HEK293T (cell line): ENCODE data around the gene PIK3R3.

Experiments
- ELF4 ChIP-seq: fragments of 450-650 bp; IDR thresholded peaks from 2 replicates; pipeline ENCODE4 v1.6.1; 2017; ENCODE audit warnings: antibody characterized with exemption
- ZNF384 ChIP-seq: fragments of 450-650 bp; IDR thresholded peaks from 2 replicates; pipeline ENCODE4 v1.6.1; 2016

DNA sequence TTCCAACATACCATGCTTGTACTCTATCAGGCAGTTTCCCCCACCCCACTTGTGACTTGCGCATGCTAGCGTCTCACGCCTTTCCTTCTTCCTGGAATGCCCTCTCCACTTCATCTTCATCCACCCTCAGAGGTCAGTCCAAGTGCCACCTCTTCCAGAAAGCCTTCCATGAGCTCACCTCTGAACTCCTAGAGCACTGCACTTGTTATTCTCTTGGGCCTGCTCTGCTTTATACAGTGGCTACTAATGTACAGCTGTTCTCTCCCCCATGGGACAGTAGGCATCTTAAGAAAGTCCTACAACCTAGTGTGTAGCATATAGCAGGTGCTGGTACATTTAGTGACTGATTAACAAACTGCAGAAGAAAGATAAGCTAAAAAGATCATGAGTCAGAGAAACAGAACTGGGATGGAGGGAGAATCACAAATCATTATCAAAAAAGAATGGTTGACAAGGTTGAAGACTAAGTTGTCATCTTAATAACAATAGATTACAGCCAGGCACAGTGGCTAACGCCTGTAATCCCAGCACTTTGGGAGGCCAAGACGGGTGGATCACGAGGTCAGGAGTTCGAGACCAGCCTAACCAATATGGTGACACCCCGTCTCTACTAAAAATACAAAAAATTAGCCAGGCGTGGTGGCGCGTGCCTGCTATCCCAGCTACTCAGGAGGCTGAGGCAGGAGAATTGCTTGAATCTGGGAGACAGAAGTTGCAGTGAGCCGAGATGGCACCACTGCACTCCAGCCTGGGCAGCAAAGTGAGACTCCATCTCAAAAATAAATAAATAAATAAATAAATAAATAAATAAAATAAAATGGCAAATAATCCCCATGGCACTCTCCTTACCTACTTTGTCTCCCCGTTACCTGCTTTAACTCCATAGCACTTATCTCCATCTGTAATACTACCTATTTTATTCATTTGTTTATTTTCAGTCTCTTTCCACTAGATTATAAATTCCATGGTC lies 26.2 kb upstream of the PIK3R3 start:
- no peak for TF ChIP-seq ZNF384
- no peak for TF ChIP-seq ELF4
